PC-3 (cell line): ENCODE data around the gene PALD1. TPM values are rescaled to one million over a fixed set of nuclear protein-coding genes. Genes with fewer than 3 reads are reported as not detected.

Experiments used
- ATAC-seq: fragments of 200-7000 bp; cut with Tn5 transposase; 2 replicates; pipeline ENCODE4 v1.9.1; 2020; ENCODE audit warnings: mild to moderate bottlenecking, moderate library complexity
- BruUV-seq: library from RNA; stranded (reverse); fragments of 400-500 nt; replicated peaks from 2 replicates; lab custom pipeline; 2021; lab: Mats Ljungman, UMichigan
- CTCF ChIA-PET: fragments of 300-600 bp; sonication (Branson Sonifier 250); formaldehyde crosslinking; loops from one replicate; lab custom pipeline; 2022; ENCODE audit warnings: antibody characterized with exemption; lab: Charles Lee
- POLR2A ChIA-PET: fragments of 300-600 bp; sonication (Branson Sonifier 250); formaldehyde crosslinking; loops from one replicate; lab custom pipeline; 2022; ENCODE audit warnings: antibody characterized with exemption; ENCODE audit not compliant: unreplicated experiment; lab: Charles Lee
- DNase-seq: peaks from one replicate; pipeline ENCODE4 v3.0.0-alpha.2; 2015
- H2AFZ ChIP-seq: fragments of 300-600 bp; sonication (generic); 2 replicates; pipeline ENCODE4 v1.6.0; 2016; ENCODE audit warnings: antibody characterized with exemption, low read length
- H3F3A ChIP-seq: fragments of 300-600 bp; sonication (generic); one replicate; pipeline ENCODE4 v1.6.0; 2017; ENCODE audit warnings: antibody characterized with exemption, low read length, control low read depth, mild to moderate bottlenecking; ENCODE audit not compliant: unreplicated experiment
- H3K27ac ChIP-seq: fragments of 300-600 bp; sonication (generic); 2 replicates; pipeline ENCODE4 v1.5.1; 2016; ENCODE audit warnings: mild to moderate bottlenecking, low read length
- H3K27me3 ChIP-seq: fragments of 300-600 bp; sonication (generic); 2 replicates; pipeline ENCODE4 v1.6.1; 2016; ENCODE audit warnings: low read length, mixed read lengths
- H3K36me3 ChIP-seq: fragments of 300-600 bp; sonication (generic); 2 replicates; pipeline ENCODE4 v1.6.1; 2016; ENCODE audit warnings: low read depth, mixed run types, low read length, mixed read lengths
- H3K4me1 ChIP-seq: fragments of 300-600 bp; sonication (generic); 2 replicates; pipeline ENCODE4 v1.5.1; 2016; ENCODE audit warnings: low read length; ENCODE audit not compliant: insufficient read depth
- H3K4me2 ChIP-seq: fragments of 300-600 bp; sonication (generic); 2 replicates; pipeline ENCODE4 v1.6.0; 2016; ENCODE audit warnings: low read length
- H3K4me3 ChIP-seq: fragments of 300-600 bp; sonication (generic); 2 replicates; pipeline ENCODE4 v1.5.1; 2016; ENCODE audit warnings: mild to moderate bottlenecking, low read length, mixed read lengths
- H3K79me2 ChIP-seq: fragments of 300-600 bp; sonication (generic); 2 replicates; pipeline ENCODE4 v1.6.1; 2017; ENCODE audit warnings: low read length, mixed read lengths
- H3K9ac ChIP-seq: fragments of 300-600 bp; sonication (generic); 2 replicates; pipeline ENCODE4 v1.6.0; 2016; ENCODE audit warnings: mild to moderate bottlenecking, low read length
- H3K9me2 ChIP-seq: fragments of 300-600 bp; sonication (generic); replicated peaks from 2 replicates; pipeline ENCODE4 v1.6.1; 2016; ENCODE audit warnings: mixed run types, low read length, mixed read lengths
- H3K9me3 ChIP-seq: fragments of 300-600 bp; sonication (generic); 2 replicates; pipeline ENCODE4 v1.6.1; 2016; ENCODE audit warnings: low read length, mixed read lengths
- H4K20me1 ChIP-seq: fragments of 300-600 bp; sonication (generic); 2 replicates; pipeline ENCODE4 v1.6.1; 2016; ENCODE audit warnings: low read length, mixed read lengths
- EZH2 ChIP-seq: fragments of 300-600 bp; sonication (generic); IDR thresholded peaks from one replicate; pipeline ENCODE4 v1.6.1; 2017; ENCODE audit warnings: antibody characterized with exemption, mild to moderate bottlenecking, low read length; ENCODE audit not compliant: unreplicated experiment
- EZH2phosphoT487 ChIP-seq: fragments of 300-600 bp; sonication (generic); IDR thresholded peaks from 2 replicates; pipeline ENCODE4 v1.6.1; 2018; ENCODE audit warnings: mild to moderate bottlenecking, antibody characterized with exemption, low read length, borderline replicate concordance
- intact Hi-C: fragments of 100-400 bp; cut with micrococcal nuclease; formaldehyde crosslinking; loops from 2 replicates; pipeline ENCODE4 v1.9.0; 2023
- total RNA-seq: library from RNA; depleted of rRNA; stranded (reverse); fragments of >200 nt; gene quantifications from 2 replicates; pipeline ENCODE4 v1.2.3, GENCODE V29; 2014
- TF ChIP-seq, protein P1 (sequence below): fragments of 300-600 bp; sonication (generic); conservative IDR thresholded peaks from 2 replicates; pipeline ENCODE4 v1.5.1; 2017; ENCODE audit warnings: antibody characterized with exemption, low read depth, mild to moderate bottlenecking, low read length

The PALD1 gene
- total RNA-seq, 1 experiment from 2014 or later: 0.80 TPM

DNA sequence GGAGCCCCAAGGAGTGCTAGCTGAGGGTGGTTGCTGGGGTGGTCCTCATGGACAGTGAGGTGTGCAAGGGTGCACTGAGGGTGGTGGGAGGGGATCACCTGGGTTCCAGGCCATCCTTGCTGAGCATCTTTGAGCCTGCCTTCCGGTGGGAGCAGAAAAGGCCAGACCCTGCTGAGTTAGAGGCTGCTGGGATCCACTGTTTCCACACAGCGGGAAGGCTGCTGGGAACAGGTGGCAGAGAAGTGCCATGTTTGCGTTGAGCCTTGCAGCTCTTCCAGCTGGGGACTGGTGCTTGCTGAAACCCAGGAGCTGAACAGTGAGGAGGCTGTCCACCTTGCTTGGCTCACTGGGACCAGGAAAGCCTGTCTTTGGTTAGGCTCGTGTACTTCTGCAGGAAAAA lies 89.0 kb downstream of the PALD1 start:
- H4K20me1 ChIP-seq: no peaks in the 10 kb centered on the region
- no peak for ATAC-seq
- H3K27ac ChIP-seq: no peak overlapping the region
- DNase-seq: no peak
- ChIA-PET CTCF (no interaction called here), POLR2A (no interaction called here)
- intact Hi-C loops: no loop called here
- no peaks in the 10 kb centered on the region for H3K27me3 ChIP-seq
- H3K36me3 ChIP-seq: no peaks in the 10 kb centered on the region
- H3K9me2 ChIP-seq: no peaks in the 10 kb centered on the region
- H3K79me2 ChIP-seq: no peaks in the 10 kb centered on the region
- no peak overlapping the region for H3K4me2 ChIP-seq
- BruUV-seq: no TSS peak
- no peaks in the 10 kb centered on the region for H3F3A ChIP-seq
- no peak overlapping the region for H3K4me3 ChIP-seq
- H3K9ac ChIP-seq: no peak overlapping the region
- H3K9me3 ChIP-seq: no peaks in the 10 kb centered on the region
- no peaks in the 10 kb centered on the region for H3K4me1 ChIP-seq
- TF ChIP-seq EZH2phosphoT487 (no peak), EZH2 (no peak)
- TF ChIP-seq, protein P1, sequence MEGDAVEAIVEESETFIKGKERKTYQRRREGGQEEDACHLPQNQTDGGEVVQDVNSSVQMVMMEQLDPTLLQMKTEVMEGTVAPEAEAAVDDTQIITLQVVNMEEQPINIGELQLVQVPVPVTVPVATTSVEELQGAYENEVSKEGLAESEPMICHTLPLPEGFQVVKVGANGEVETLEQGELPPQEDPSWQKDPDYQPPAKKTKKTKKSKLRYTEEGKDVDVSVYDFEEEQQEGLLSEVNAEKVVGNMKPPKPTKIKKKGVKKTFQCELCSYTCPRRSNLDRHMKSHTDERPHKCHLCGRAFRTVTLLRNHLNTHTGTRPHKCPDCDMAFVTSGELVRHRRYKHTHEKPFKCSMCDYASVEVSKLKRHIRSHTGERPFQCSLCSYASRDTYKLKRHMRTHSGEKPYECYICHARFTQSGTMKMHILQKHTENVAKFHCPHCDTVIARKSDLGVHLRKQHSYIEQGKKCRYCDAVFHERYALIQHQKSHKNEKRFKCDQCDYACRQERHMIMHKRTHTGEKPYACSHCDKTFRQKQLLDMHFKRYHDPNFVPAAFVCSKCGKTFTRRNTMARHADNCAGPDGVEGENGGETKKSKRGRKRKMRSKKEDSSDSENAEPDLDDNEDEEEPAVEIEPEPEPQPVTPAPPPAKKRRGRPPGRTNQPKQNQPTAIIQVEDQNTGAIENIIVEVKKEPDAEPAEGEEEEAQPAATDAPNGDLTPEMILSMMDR: no peak
- no peak overlapping the region for H2AFZ ChIP-seq

DNA sequence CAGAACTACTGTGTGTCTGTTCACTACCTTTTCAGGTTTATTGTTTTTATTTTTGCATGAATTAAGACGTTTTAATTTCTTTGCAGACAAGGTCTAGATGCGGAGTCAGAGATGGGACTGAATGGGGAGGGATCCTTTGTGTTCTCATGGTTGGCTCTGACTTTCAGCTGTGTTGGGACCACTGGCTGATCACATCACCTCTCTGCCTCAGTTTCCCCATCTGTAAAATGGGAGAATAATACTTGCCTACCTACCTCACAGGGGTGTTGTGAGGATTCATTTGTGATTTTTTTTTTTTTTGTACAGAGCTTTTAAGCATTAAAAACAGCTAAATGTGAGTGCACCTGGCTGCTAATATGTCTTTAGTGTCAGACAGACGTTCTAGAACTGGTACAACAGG lies 89.5 kb downstream of the PALD1 start:
- no peaks in the 10 kb centered on the region for H3K4me1 ChIP-seq
- H3K27me3 ChIP-seq: no peaks in the 10 kb centered on the region
- no peak overlapping the region for H3K4me2 ChIP-seq
- no peaks in the 10 kb centered on the region for H3K9me3 ChIP-seq
- H3K27ac ChIP-seq: no peak overlapping the region
- TF ChIP-seq EZH2: no peak
- no peak for TF ChIP-seq EZH2phosphoT487
- TF ChIP-seq, protein P1: no peak
- no peaks in the 10 kb centered on the region for H3K36me3 ChIP-seq
- intact Hi-C loops: no loop called here
- no peaks in the 10 kb centered on the region for H3K9me2 ChIP-seq
- H4K20me1 ChIP-seq: no peaks in the 10 kb centered on the region
- DNase-seq (no peak), ATAC-seq (no peak)
- ChIA-PET POLR2A (interaction anchor here (0.6 kb wide), 1 partner anchor 321 kb away, joined by 3 read pairs; no protein-coding TSS in a partner anchor), CTCF (no interaction called here)
- H3K9ac ChIP-seq: no peak overlapping the region
- H3F3A ChIP-seq: no peaks in the 10 kb centered on the region
- no peak overlapping the region for H2AFZ ChIP-seq
- no peak overlapping the region for H3K4me3 ChIP-seq
- BruUV-seq: no TSS peak
- H3K79me2 ChIP-seq: no peaks in the 10 kb centered on the region

DNA sequence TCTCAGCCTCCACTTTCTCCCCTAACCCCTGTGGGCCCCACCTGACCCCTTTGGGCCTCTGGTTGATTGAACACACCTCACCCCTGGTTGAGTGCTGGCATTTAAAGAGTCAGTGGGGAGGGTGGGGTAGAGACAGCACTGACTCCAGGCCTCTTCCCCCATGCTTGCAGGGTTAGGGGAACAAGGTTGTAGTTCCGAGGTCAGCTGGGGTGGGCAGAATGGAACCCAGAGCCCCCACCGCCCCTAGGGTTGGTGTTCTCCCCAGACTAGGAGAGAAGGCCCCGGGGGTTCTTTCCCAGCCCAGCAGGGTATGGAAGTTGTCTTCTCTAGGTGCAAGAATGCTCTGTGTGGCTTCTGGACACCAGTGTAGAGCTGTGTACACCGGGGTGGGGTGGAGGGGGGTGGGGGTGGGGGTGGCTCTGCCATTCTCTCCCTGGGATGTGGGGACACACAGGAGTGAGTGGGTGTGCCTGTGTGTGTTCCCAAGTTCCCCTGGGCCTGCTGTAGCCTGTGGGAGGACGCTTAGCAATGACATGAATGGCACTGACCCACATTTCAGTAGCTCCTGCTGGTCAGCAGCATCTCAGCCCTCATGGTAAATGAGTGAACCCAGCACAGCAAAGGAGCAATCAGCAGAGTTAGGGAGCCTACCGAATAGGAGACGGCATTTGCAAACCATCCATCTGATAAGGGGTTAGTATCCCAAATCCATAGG lies 90.4 kb downstream of the PALD1 start:
- Histone ChIP-seq H3K9me3 (no peaks in the 10 kb centered on the region), H2AFZ (no peak overlapping the region), H3K9ac (no peak overlapping the region), H3K27ac (no peak overlapping the region), H3K79me2 (no peaks in the 10 kb centered on the region), H3K4me1 (no peaks in the 10 kb centered on the region), H3F3A (no peaks in the 10 kb centered on the region), H4K20me1 (no peaks in the 10 kb centered on the region), H3K4me3 (no peak overlapping the region), H3K4me2 (no peak overlapping the region), H3K9me2 (no peaks in the 10 kb centered on the region), H3K36me3 (no peaks in the 10 kb centered on the region), H3K27me3 (no peaks in the 10 kb centered on the region)
- DNase-seq (no peak), ATAC-seq (no peak)
- intact Hi-C loops: no loop called here
- ChIA-PET CTCF (no interaction called here), POLR2A (no interaction called here)
- TF ChIP-seq, protein P1: no peak
- TF ChIP-seq EZH2 (no peak), EZH2phosphoT487 (no peak)
- no TSS peak for BruUV-seq
